GM19438 (cell line): Measurements from ENCODE around the gene ADCY5.

Experiments used
- ATAC-seq: cut with Tn5 transposase; IDR thresholded peaks from one replicate; pipeline ENCODE4 v1.9.1; 2021; ENCODE audit warnings: low read depth; ENCODE audit not compliant: unreplicated experiment

The ADCY5 gene

DNA sequence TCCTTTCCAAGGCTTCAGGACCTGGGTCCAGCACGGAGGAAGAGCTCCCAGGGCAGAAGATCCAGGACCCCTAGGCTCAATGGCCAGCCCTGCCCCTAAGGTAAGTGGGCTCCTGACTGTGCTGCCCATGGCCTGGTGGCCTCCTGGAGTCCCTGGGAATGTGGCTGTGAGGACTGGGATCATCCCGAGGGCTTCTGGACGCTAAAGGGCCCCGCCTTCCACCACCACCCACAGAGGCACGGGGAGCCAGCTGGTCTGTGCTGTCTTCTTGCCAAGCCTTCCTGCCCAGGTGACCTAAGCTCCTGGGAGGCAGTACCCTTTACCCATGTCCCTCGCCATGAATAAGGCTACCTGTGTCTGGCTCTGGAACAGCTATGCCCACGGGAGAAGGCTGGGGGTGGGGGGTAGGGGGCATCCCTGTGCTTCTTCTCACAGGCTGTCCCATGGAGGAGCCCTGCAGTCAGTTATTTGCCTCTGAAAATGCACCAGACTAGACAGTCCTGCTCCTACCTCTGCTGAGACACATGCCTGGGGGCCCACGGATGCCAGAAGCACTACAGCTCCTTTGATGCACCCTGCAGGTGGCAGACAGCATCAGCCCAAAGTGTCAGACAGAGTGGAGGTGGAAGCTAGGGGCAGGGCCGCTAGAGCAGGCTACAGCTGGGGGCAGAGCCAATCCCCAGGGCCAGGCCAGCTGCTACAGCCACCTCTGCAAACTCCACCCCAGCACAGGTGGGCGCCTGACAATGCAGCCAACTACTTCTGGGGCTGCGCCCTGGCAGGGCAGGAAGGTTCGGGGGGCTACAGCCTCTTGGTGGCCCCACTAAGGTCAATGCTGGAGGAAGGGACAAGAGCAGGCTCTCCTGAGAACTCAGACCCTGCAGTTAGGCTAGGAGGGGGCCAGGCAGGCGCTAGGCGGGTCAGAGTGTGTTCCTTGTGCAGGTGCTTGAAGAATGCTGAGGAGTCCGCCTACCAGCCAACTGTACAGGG is 156.3 kb downstream of the ADCY5 start:
- ATAC-seq = no peak

DNA sequence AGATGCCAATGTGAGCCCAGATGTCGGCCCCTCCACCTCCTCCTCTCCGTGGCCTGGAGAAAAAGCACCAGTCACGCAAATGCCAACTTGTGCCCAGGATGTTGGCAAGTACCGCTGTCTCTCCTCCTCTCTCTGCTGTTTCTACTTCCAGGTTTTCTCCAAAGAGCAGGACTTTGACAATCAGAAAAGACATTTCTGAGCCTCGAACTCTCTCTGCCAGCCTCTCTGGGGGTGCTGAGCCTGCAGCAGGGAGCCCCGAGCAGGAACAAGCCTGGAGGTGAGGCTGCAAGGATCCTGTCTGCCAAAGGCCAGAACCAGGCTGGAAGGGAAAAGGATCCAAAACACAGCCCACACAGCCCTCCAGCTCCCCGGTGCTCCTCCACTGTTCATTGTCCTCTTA is 157.5 kb downstream of the ADCY5 start:
- ATAC-seq = no peak

DNA sequence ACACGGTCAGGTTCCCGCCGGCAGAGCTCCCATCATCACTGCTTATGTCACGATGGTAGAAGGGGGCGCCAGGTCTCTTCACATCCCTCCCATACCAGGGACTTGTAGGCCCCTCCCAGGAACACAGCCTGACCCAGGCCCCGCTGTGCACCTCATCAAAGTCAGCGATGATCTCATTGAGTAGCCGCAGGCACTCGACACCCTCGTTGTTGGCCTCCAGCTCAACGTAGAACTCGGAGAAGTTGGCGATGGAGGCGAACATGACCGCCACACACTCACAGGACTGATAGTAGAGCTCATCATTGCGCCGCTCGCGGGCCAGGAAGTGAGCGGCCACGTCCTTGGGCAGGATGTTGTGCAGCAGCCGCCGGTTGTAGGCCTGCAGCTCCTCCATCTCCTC is 157.9 kb downstream of the ADCY5 start:
- no peak for ATAC-seq

DNA sequence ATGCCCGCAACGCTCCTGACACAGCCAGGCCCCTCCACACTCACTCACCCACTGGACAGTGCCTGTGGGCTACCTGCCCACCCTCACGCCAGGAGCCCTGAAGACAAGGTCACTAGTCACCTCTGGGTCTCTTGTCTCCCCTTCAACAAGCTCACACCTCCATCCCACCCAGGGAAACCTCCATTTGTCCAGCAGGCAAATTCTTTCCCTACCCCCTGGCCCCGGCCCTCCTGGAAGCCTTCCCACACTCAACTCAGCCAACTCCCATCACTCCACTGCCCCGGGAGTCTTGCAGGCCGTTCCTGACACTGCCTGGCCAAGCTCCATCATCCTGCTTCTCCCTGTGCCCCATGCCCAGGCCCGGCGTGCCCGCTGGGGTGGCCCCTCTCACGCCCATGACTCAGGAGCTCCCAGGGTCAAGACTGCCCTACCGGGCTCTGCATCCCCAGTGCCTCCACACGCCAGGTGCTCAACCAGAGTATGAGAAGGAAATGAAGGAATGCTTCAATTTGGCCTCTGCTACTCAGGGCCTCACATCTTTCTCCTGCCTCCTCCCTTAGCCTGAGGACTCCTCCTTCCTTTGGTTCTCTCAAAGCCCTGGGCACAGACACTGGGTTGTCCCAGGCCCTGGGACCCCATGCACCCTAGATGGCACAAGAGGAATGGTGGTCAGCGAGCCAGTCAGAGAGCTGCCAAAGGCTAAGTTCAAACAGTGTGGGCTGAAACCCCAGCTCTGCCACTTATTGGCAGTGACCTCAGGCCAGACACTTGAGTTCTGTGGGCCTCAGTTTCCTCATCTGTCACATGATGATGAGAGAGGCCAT is 158.6 kb downstream of the ADCY5 start:
- no peak for ATAC-seq

DNA sequence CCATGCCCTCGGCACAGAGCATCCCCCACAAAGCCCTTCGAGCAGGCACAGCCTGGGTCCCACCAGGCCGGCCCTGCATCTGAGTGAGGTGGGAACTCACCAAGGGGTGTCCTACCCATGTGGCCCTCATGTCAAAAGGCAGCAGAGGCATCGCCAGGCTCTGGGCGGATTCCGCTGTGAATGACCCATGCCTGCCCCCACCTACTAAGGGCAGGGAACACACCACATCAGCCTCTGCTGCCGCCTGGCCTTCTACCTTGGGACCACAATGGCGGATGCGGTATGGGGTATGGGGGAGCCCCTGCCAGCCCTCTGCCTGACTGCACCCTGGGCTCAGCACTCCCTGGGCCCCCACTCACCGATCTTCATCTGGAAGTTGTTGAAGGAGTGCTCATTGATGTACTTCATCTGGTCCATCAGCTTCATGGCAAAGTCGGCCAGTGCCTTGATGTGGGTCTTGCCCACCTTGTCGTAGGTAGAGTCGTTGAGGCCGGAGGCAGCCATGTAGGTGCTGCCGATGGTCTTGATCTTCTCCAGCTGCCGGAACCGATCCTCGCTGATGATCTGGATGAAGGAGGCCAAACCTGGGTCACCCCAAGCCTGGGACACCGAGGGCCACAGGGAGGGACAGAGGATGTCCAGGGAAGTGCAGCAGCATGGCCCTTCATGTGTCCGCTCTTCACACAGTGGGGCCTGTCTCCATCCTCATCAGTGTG is 159.3 kb downstream of the ADCY5 start:
- no peak for ATAC-seq

DNA sequence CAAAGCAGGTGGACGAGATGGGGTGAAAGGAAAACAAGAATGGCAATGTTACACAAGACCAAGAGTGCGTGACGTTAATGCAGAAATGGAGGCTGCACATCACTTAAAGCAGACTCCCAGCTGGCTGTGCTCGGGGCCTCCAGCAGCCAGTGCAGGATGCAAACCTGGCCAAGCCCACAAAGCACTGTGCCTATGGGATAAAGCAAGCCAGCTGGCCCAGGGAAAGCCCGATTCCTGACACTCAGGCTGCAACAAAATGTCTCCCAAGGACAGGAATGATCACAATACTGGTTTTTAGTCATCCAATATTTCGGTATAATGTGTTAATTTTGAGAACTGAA is 161.0 kb downstream of the ADCY5 start:
- no peak for ATAC-seq

DNA sequence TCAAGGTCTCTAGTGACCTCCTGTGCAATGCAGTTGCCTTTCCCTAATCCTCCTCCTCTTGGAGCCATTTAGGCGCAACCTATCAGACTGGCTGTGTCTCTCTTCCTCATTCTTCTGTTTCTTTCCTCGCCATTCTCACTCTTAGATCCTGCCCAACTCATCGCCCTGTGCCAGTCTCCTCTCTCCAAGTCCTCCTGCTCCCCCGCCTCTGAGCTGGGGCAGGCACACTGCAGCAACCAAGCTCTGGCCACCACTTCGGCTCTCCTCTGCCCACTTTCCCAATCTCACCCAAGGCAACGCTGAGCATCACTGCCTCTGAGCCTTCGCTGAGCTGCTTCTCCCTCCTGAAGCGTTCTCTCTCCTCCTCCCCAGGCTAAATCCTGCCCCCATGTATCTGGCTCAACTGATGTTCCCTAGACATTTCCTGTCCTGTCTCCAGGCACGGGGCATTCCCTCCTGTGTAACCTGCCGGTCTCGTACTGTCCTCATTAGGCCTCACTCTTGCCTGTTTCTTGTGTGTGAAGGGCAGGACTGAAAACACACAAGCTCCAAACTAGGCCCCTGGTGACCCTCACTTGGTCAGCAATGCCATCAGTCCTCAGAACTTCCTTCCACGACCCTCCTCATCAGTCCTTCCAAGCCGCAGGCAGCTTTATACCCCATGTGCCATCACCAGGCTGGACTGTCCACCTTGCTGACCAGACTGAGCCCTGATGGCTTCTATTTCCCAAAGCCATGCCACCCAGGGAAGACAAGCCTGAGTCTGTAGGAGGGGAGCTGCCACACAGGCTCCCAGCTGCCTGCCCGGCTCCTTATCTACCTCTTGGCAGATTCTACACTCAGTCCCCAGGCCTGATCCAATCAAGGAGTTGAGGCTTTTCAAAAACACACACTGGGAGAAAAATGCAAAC is 161.6 kb downstream of the ADCY5 start:
- ATAC-seq = no peak

DNA sequence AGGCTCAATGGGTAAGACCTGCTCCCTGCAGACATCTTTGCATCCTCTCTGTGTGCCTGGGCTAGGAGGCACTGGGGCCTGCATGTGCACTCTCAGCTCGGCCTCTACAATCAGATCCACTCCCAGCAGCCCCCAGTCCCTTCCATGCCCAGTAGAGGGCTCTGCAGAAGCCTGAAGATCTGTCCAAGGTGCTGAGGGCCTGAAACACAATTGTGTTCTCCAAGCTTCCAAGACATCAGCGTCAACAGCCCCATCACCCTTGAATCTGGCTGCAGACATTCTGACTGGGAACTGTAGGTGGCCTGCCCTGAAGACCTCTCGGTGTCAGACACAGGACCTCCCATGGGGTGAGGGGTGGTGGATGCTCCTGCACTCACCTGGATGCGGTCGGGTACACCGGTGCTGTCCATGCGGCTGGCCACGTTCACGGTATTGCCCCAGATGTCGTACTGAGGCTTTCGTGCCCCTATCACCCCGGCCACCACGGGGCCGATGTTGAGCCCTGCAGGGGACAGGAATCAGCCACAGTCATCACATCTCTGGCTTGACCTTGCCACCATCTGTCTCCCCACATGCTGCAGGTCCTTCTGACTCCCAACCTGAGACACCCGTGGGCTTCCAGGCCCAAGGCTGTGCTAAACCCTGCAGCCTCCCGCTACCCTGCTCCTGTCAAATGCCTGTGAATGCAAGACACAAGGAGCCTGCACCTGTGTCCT is 162.4 kb downstream of the ADCY5 start:
- no peak for ATAC-seq

DNA sequence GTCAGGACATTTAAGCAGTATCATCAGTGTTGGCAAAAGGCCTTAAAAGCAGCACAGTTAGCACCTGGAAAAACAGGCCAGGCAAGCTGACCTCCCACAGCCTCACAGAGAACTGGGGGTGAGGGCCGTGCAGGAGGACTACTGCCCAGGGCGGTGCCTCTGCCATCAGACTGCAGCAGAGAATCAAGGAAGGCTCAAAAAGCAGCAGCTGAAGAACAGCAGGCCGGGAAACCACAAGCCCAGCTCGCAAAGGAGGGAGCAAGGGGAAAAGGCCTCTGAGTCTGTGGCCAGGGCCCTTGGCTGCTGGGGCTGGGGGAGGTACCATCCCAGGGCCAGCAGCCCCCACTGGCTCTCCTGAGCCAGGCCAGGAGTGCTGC is 163.0 kb downstream of the ADCY5 start:
- ATAC-seq = no peak

DNA sequence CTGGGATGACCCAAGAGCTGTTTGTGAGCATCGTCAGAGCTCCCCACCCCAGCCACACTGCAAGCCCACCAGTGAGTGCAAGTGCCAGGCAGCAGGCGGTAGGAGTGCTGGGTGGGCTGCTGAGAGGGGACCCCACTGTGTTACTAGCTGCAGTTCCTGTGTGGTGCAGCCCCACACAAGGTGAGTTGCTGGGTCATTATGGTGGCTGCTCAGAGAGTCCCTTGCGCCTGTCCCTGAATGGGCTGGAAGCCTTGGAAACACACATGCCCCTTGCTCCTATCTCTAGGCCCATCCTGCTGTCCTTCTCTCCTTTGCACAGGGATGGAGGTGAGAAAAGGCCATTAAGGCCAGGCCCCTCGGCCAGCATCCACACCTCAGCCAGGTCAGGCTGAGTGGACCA is 163.4 kb downstream of the ADCY5 start:
- ATAC-seq = no peak

DNA sequence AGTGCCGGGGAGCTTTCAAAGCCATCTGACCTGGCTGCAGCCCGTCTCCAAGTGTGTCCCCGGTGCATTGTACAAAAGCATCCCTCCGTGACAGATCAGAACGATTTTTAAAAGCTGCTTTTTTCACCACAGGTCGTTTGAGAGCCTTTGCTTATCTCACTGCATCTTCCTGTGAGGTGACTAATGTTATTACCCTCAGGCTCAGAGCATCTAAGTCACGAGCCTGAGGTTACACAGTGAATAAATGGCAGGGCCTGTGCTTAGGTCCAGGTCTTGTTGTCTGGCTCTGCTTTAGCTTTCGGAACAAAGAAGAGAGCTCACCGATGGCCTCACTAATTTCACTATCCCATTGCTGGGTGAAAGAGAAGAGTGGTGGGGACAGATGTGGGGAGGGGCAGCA is 163.8 kb downstream of the ADCY5 start:
- ATAC-seq = no peak

DNA sequence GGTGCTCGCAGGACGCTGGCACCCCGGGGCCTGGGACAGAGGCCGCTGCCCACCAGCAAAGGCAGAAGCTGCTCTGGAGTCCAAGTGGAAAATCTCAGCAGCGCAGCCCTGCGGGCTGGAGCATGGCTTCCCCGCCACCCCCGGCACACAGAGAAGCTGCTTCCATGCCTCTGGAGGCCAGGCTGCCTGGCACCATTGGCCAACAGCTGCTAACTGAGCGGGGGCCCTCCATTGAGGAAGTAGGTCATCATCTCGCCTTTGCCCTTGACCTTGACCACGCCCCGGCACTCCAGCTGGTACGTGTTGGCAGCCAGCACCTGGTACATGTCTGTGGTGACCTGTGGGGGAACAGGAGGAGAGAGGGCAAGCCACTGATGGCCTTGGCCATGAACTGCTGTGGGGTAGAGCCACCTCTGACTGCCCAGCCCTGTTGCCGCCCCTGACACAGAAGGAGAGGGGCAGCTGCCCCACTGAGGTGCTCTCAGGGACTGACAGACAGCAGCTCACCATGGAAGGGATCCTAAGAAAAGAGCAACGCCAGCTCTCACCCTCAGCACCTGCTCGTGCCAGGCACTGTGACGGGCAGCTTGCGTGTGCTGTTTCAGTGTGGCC is 164.4 kb downstream of the ADCY5 start:
- ATAC-seq = no peak

DNA sequence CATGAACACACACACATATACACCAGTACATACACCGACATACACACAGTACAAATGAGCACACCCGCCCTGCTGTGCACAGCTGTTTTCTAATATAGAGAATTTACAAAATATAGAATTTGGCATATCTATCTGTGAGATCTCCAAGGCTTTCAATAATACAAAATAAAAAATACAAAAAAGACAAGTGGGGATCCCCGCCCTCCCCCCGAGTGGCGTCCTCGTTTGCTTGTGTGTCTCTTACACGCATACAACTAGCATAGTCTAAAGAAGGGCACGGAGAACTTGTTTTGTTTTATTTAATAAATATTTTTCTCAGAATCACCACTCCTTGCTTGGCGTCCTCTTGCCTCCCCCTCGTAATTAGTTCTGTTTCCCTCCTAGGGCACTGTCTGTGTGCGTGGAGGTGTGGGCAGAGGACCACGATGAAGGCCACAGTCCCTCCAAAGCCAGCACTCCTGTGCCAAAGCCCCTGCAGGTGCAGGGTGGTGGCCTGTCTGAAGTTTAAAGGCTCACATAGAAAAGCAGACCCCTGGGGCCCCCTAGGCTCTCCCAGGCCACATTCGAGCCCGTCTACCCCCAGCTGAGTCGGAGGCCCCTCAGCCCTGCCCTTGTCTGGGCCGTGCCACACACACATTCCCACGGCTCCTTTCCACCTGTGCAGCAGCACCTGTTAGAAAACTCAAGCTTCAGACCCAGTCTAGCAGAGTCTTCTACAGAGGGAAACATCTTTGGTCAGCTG is 165.1 kb downstream of the ADCY5 start:
- ATAC-seq = no peak

DNA sequence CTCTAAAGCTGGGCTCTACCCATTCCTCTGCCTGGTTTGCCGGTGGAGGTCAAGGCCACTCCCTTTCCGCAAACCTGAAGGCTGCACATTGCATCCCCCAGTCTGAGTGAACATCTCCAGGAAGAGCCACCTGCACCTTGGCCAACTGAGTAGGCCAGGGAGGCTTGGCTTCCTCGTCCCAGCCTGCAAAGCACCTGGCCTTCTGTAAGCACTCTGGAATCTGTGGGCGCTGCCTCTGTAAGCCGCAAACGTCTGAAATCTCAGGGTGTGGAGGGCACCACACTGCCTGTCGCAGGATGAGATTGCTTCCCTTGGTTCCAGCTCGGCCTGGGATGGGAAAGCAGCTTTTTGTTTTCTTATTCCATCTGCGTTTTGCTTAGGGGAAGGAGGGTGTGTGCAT is 165.8 kb downstream of the ADCY5 start:
- ATAC-seq = no peak

DNA sequence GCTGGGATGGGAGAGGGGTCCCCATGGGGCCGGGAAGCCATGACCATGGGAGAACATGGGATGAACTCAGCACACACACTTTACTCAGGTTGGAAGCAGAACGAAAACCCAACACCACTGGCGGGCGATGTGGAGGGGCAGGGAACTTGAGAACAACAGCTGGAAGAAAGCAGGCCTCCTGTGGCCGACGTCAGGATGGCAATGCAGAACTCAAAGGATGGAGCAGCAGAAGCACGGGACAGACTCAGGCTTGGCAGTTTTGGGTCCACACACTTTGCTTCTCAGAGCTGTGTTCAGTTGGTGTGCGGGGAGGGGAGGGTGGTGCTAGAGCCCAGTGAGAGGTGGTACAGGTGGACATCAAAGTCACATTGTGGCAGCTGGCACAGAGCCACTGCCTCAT is 166.4 kb downstream of the ADCY5 start:
- ATAC-seq = no peak

DNA sequence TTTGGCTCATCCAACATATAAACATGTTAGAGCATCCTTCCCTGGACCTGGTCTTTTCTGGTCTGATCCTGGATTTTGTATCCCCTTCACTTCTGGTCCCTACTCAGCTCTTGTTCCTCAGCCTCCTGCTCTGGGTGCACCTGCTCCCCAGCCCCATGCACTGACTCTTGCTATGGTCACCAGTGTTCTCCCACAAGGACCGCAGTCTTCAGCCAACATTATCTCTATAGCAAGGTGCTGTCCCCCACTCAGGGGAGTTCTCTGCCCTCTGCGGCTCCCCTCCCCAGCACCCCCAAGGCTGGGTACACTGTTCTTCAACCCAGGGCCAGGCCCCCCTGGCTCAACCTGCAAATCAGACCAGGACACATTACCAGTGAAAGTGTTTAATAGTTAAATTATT is 167.0 kb downstream of the ADCY5 start:
- no peak for ATAC-seq

DNA sequence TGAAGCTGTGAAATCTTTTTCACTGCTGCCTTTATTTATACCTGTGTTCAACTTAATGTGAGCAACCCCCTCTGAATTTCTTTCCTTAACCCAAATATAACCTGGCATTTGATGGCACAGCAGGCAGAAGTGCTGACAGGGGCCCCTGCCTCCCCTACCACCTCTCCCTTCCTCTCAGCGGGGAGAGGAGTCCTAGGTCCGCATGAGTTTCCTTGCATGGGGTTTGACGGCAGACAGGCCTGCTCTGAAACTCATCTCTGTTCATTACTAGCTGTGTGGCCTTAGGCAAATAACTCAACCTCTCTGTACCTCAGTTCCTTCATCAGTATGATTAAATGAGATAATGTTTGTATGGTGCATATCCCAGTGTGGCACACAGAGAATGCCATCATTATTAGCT is 167.5 kb downstream of the ADCY5 start:
- no peak for ATAC-seq

DNA sequence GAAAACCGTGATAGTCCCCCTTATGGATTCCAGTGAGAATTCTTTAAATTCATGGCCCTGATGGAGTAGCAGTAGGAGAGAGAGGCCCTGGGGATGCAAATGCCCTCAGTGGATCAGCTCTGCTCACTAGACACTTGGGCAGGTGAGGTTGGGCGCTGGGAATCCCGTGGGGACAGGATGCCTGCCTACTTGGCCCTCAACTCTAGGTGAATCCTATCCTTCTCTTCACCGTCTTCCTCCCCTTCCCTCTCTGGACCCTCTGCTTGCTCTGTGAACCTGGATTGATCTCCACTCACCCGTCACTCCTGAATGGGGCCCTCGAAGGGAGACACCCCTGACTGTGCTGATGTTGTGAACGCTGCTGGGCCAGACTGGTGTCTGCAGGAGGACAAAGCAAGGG is 169.8 kb downstream of the ADCY5 start:
- ATAC-seq = no peak
